A549 (cell line): Measurements from ENCODE around the gene SH2D3A. TPM values are rescaled to one million over a fixed set of nuclear protein-coding genes. Genes with fewer than 3 reads are reported as not detected.

ENCODE experiments used
- ATAC-seq, 2 experiments: fragments of 200-7000 bp in 1 of 2; fragments of >200 bp in 1 of 2; cut with Nextera tagmentation in 1 of 2; cut with Tn5 transposase in 1 of 2; 3 replicates each; pipeline versions ENCODE4 v1.8.0 to v1.9.1; 2018 to 2020; ENCODE audit warnings: mild to moderate bottlenecking in 1 of 2, moderate library complexity in 1 of 2
- CTCF ChIA-PET: fragments of 300-600 bp; sonication (Branson Sonifier 250); formaldehyde crosslinking; extraction: SDS; loops from one replicate; lab custom pipeline; 2021; ENCODE audit warnings: antibody characterized with exemption, inconsistent platforms; lab: Yijun Ruan, JAX
- POLR2A ChIA-PET: fragments of 350-600 bp; formaldehyde crosslinking; extraction: SDS; loops from one replicate; lab custom pipeline; 2021; ENCODE audit warnings: antibody characterized with exemption, inconsistent platforms; lab: Yijun Ruan, JAX
- DNase-seq, 2 experiments: peaks; one replicate each; pipeline versions ENCODE4 v3.0.0 to v3.0.0-alpha.2; 2011 to 2016; ENCODE audit warnings: low read depth in 1 of 2, low spot score in 1 of 2
- FAIRE-seq: peaks from 2 replicates; lab custom pipeline; 2011; peaks lifted over from hg19 to GRCh38; lab: Jason Lieb, UNC
- H3K27ac ChIP-seq, 2 experiments: fragments of >200 bp; sonication (Bioruptor Twin); formaldehyde crosslinking; 3 replicates each; pipeline ENCODE4 v1.5.1; 2016 to 2017
- H3K4me1 ChIP-seq: fragments of >200 bp; sonication (Bioruptor Twin); formaldehyde crosslinking; 3 replicates; pipeline ENCODE4 v1.6.1; 2016
- H3K4me2 ChIP-seq: fragments of >200 bp; sonication (Bioruptor Twin); formaldehyde crosslinking; 3 replicates; pipeline ENCODE4 v1.6.1; 2016
- H3K4me3 ChIP-seq: fragments of >200 bp; sonication (Bioruptor Twin); formaldehyde crosslinking; 3 replicates; pipeline ENCODE4 v1.5.1; 2016
- H3K9me3 ChIP-seq: fragments of >200 bp; sonication (Bioruptor Twin); formaldehyde crosslinking; 3 replicates; pipeline ENCODE4 v1.6.1; 2016
- ATOH8 ChIP-seq: fragments of 250-450 bp; sonication (Bioruptor Pico); IDR thresholded peaks from 2 replicates; pipeline ENCODE4 v1.5.0; 2020; ENCODE audit warnings: low read depth, mild to moderate bottlenecking, moderate library complexity
- BHLHE40 ChIP-seq: IDR thresholded peaks from 2 replicates; pipeline ENCODE4 v1.6.1; 2012; ENCODE audit warnings: low read depth, low read length, inconsistent platforms
- CBX8 ChIP-seq: fragments of 200-600 bp; sonication (generic); IDR thresholded peaks from 2 replicates; pipeline ENCODE4 v1.6.1; 2016
- CEBPB ChIP-seq, 2 experiments: fragments of >200 bp in 1 of 2; sonication (Bioruptor Twin) in 1 of 2; formaldehyde crosslinking in 1 of 2; IDR thresholded peaks; 2 replicates each; pipeline ENCODE4 v1.6.1; 2012 to 2016
- CHD2 ChIP-seq: fragments of 150-350 bp; IDR thresholded peaks from 2 replicates; pipeline ENCODE4 v1.6.1; 2014; ENCODE audit warnings: low read length; ENCODE audit not compliant: partially characterized antibody
- CHD4 ChIP-seq: fragments of 200-600 bp; sonication (generic); IDR thresholded peaks from 2 replicates; pipeline ENCODE4 v1.6.1; 2016; ENCODE audit warnings: antibody characterized with exemption, mild to moderate bottlenecking, borderline replicate concordance
- CTCF ChIP-seq: fragments of >200 bp; sonication (Bioruptor Twin); formaldehyde crosslinking; IDR thresholded peaks from 3 replicates; pipeline ENCODE4 v1.5.1; 2016
- E2F6 ChIP-seq: IDR thresholded peaks from 2 replicates; pipeline ENCODE4 v1.6.1; 2012; ENCODE audit warnings: low read depth, borderline replicate concordance
- EP300 ChIP-seq, 2 experiments: fragments of >200 bp; sonication (Bioruptor Twin); formaldehyde crosslinking; IDR thresholded peaks; 2 replicates in 1 of 2; 3 replicates in 1 of 2; pipeline ENCODE4 v1.6.1; 2016 to 2017
- ESRRA ChIP-seq: fragments of 150-350 bp; IDR thresholded peaks from 2 replicates; pipeline ENCODE4 v1.6.1; 2014; ENCODE audit warnings: mild to moderate bottlenecking, low read length, borderline replicate concordance
- FOSL2 ChIP-seq, 2 experiments: fragments of 450-650 bp in 1 of 2; fragments of >200 bp in 1 of 2; sonication (Bioruptor Twin) in 1 of 2; formaldehyde crosslinking; IDR thresholded peaks; 2 replicates each; pipeline versions ENCODE4 v1.5.0 to v1.6.1; 2016 to 2020; ENCODE audit warnings: mild to moderate bottlenecking in 1 of 2, moderate library complexity in 1 of 2
- HMGXB4 ChIP-seq: fragments of 250-450 bp; sonication (Bioruptor Pico); IDR thresholded peaks from 2 replicates; pipeline ENCODE4 v1.5.0; 2021; ENCODE audit warnings: mild to moderate bottlenecking, moderate library complexity, borderline replicate concordance
- HOXB13 ChIP-seq: fragments of 250-450 bp; sonication (Bioruptor Pico); IDR thresholded peaks from 2 replicates; pipeline ENCODE4 v1.5.0; 2020; ENCODE audit warnings: low read depth, mild to moderate bottlenecking, moderate library complexity
- HOXB5 ChIP-seq: fragments of 250-450 bp; sonication (Bioruptor Pico); IDR thresholded peaks from 2 replicates; pipeline ENCODE4 v1.5.0; 2020; ENCODE audit warnings: mild to moderate bottlenecking, moderate library complexity
- JUN ChIP-seq, 2 experiments: fragments of >200 bp; sonication (Bioruptor Twin); formaldehyde crosslinking; IDR thresholded peaks; 2 replicates in 1 of 2; 3 replicates in 1 of 2; pipeline ENCODE4 v1.6.1; 2016 to 2017
- MAX ChIP-seq: IDR thresholded peaks from 2 replicates; pipeline ENCODE4 v1.6.1; 2012
- NFE2L2 ChIP-seq: fragments of 150-350 bp; conservative IDR thresholded peaks from 2 replicates; pipeline ENCODE4 v1.6.1; 2014; ENCODE audit warnings: low read length
- NR3C1 ChIP-seq: fragments of >200 bp; sonication (Bioruptor Twin); formaldehyde crosslinking; IDR thresholded peaks from 3 replicates; pipeline ENCODE4 v1.6.1; 2017
- PHF8 ChIP-seq: fragments of 200-600 bp; sonication (generic); IDR thresholded peaks from 2 replicates; pipeline ENCODE4 v1.6.1; 2016; ENCODE audit warnings: low read depth, mild to moderate bottlenecking, antibody characterized with exemption, moderate library complexity, borderline replicate concordance
- POLR2A ChIP-seq: IDR thresholded peaks from 2 replicates; pipeline ENCODE4 v1.6.1; 2012; ENCODE audit warnings: mild to moderate bottlenecking, low read length
- POLR2AphosphoS2 ChIP-seq: conservative IDR thresholded peaks from 2 replicates; pipeline ENCODE4 v1.6.1; 2012; ENCODE audit warnings: low read length, improper control_type of control experiment, inconsistent platforms
- RCOR1 ChIP-seq: fragments of 150-350 bp; IDR thresholded peaks from 2 replicates; pipeline ENCODE4 v1.6.1; 2014; ENCODE audit warnings: antibody characterized with exemption, low read length, low read depth
- RFX5 ChIP-seq: fragments of 450-650 bp; IDR thresholded peaks from 2 replicates; pipeline ENCODE4 v1.7.1; 2014; ENCODE audit warnings: antibody characterized with exemption, mild to moderate bottlenecking, moderate library complexity
- RNF2 ChIP-seq: fragments of 200-600 bp; sonication (generic); IDR thresholded peaks from 2 replicates; pipeline ENCODE4 v1.6.1; 2016; ENCODE audit warnings: low read depth, mild to moderate bottlenecking, antibody characterized with exemption, moderate library complexity, borderline replicate concordance
- SMC3 ChIP-seq: fragments of >200 bp; sonication (Bioruptor Twin); formaldehyde crosslinking; IDR thresholded peaks from 3 replicates; pipeline ENCODE4 v1.6.1; 2018; ENCODE audit warnings: inconsistent platforms
- ZSCAN20 ChIP-seq: fragments of 250-450 bp; sonication (Bioruptor Pico); IDR thresholded peaks from 2 replicates; pipeline ENCODE4 v1.8.0; 2022; ENCODE audit warnings: mild to moderate bottlenecking, moderate library complexity
- WGBS: methylation state at CpG from one replicate; pipeline ENCODE4 v1.1.6; 2017; ENCODE audit errors: missing lambda C conversion rate; 5-methylcytosine and 5-hydroxymethylcytosine counted together
- polyA plus RNA-seq, 4 experiments: library from polyadenylated mRNA; depleted of rRNA in 3 of 4; stranded (reverse); fragments of >200 nt; fragmentation: RNase III in 1 of 4; extraction: RNeasy Plus Mini Kit Qiagen cat#74134 plus additional on column Dnase treatment in 1 of 4; gene quantifications; 2 replicates in 3 of 4; 3 replicates in 1 of 4; pipeline ENCODE4 v1.2.3, GENCODE V29; 2011 to 2017

SH2D3A gene
- polyA plus RNA-seq, 2 of the 4 experiments (the other 2 are of a cell fraction), result 6.7 to 10.0 TPM

GRCh38 chr19:6721138-6721474 lies 46.1 kb downstream of the SH2D3A start:
- TF ChIP-seq ESRRA, result no peak
- TF ChIP-seq ZSCAN20 (CRISPR knock-in tag), result no peak
- TF ChIP-seq E2F6, result no peak
- ChIA-PET POLR2A (interaction anchor here (0.6 to 1.1 kb wide), 3 partner anchors 17 to 1429 kb away, joined by 3 to 7 read pairs (median 5); partner anchors contain the start of gene GPR108), CTCF (interaction anchor here (0.8 to 1.3 kb wide), 3 partner anchors 14 to 88 kb away, joined by 3 to 7 read pairs (median 3); no protein-coding TSS in a partner anchor)
- H3K4me3 ChIP-seq, result no peak overlapping the region
- no peaks in the 10 kb centered on the region for H3K9me3 ChIP-seq
- no peak for ATAC-seq
- no peak for FAIRE-seq
- DNase-seq, result no peak
- H3K4me1 ChIP-seq, result peaks cover 61% of the 10 kb centered on the region
- peak overlapping the region; percentile 73 for H3K4me2 ChIP-seq
- peak overlapping the region; percentile 72 to 83 for H3K27ac ChIP-seq

- Histone ChIP-seq H3K9me3 (no peaks in the 10 kb centered on the region), H3K4me1 (peaks cover 59% of the 10 kb centered on the region), H3K4me3 (0 out of 3 replicates have a peak within 1 kb of the TSS, but pooled peaks have one; percentile 19), H3K4me2 (peak within 1 kb of the TSS; percentile 73), H3K27ac (peak within 1 kb of the TSS; percentile 72 to 83)
- ATAC-seq (peak; percentile 62; a peak in 5 of 6 replicates), DNase-seq (peak; percentile 58 to 62), FAIRE-seq (no peak)
- 14% methylated on average over 2 of the region's 4 CpGs for WGBS
- ChIA-PET POLR2A (interaction anchor here (0.6 to 1.1 kb wide), 3 partner anchors 17 to 1428 kb away, joined by 3 to 7 read pairs (median 5); partner anchors contain the start of gene GPR108), CTCF (interaction anchor here (0.8 to 1.3 kb wide), 3 partner anchors 14 to 87 kb away, joined by 3 to 7 read pairs (median 3); no protein-coding TSS in a partner anchor)
- no peak for TF ChIP-seq CHD2
- TF ChIP-seq RCOR1, result no peak
- no peak for TF ChIP-seq CBX8
- TF ChIP-seq RFX5, result no peak
- no peak for TF ChIP-seq SMC3
- no peak for TF ChIP-seq MAX
- TF ChIP-seq FOSL2 (IDR thresholded peaks at IDR 0.05), result no peak
- peak; percentile 35; the same call in 1 of the 2 replicates for TF ChIP-seq FOSL2 (CRISPR knock-in tag; IDR thresholded peaks at IDR 0.05)
- 0 out of 5 replicates have a peak, but pooled peaks of 1 of the 2 experiments have one; percentile 30 for TF ChIP-seq JUN (IDR thresholded peaks at IDR 0.05)
- TF ChIP-seq CEBPB (IDR thresholded peaks at IDR 0.05), result peak; percentile 52 to 75; a peak in 3 of 4 replicates
These were observed 46.7 kb downstream of the SH2D3A start, which contains the start of gene C3 for GRCh38 chr19:6720369-6721137. Gene C3, minus strand, starts transcription at chr19:6720650. Its CDS starts 61 bp downstream, at chr19:6720589.

- no peak for FAIRE-seq
These were observed 47.3 kb downstream of the SH2D3A start for GRCh38 chr19:6719992-6720368.

More at GRCh38 chr19:6719992-6720368, 47.3 kb downstream of the SH2D3A start:
- WGBS, result 84% methylated on average over 3 of the region's 3 CpGs
- POLR2A ChIA-PET, result interaction anchor here (0.8 to 1.1 kb wide), 2 partner anchors 18 to 143 kb away, joined by 5 to 7 read pairs; partner anchors contain the start of gene GPR108
- no peaks in the 10 kb centered on the region for H3K9me3 ChIP-seq
- TF ChIP-seq RNF2, result no peak
- no peak for TF ChIP-seq JUN (IDR thresholded peaks at IDR 0.05)
- TF ChIP-seq HMGXB4 (CRISPR knock-in tag), result no peak
- TF ChIP-seq CHD4, result no peak
- TF ChIP-seq NR3C1, result no peak
- no peak for TF ChIP-seq HOXB13
- no peak for TF ChIP-seq POLR2A
- TF ChIP-seq BHLHE40, result no peak
- TF ChIP-seq EP300 (IDR thresholded peaks at IDR 0.05), result no peak
- TF ChIP-seq CHD2, result no peak
- no peak for TF ChIP-seq POLR2AphosphoS2
- no peak for TF ChIP-seq NFE2L2
- no peak for TF ChIP-seq RFX5
- TF ChIP-seq CTCF, result no peak
- TF ChIP-seq HOXB5 (CRISPR knock-in tag), result no peak
- TF ChIP-seq ATOH8 (CRISPR knock-in tag), result no peak
- no peak for TF ChIP-seq ESRRA
- no peak for TF ChIP-seq PHF8
- TF ChIP-seq, all 56 proteins: peak for 0
- H3K4me1 ChIP-seq, result peaks cover 53% of the 10 kb centered on the region
- H3K4me2 ChIP-seq, result peak overlapping the region; percentile 73
- 0 out of 3 replicates have a peak overlapping the region, but pooled peaks have one; percentile 19 for H3K4me3 ChIP-seq
- CTCF ChIA-PET, result interaction anchor here (1.0 to 1.3 kb wide), 2 partner anchors 16 to 87 kb away, joined by 3 to 7 read pairs; no protein-coding TSS in a partner anchor
- no peak for DNase-seq
- H3K27ac ChIP-seq, result peak overlapping the region; percentile 72 to 83; a peak in 5 of 6 replicates
- no peak for ATAC-seq
